ENCODE measurements around the gene PACSIN1. TPM values are rescaled to one million over a fixed set of nuclear protein-coding genes. Genes with fewer than 3 reads are reported as not detected.

The PACSIN1 gene
- total and polyA plus RNA-seq, 2 donors (not counting 3 experiments of a cell fraction or from before 2014, with no cell fraction given): 0.03 TPM; not detected in 1

- DNase-seq (ENCODE audit: low read depth, low spot score) (no peak), FAIRE-seq (no peak)
- Histone ChIP-seq H3K4me1 (ENCODE audit: control insufficient read depth, extremely low read depth, insufficient read depth, low read length) (no peaks in the 10 kb centered on the region), H3K9me1 (replicated peaks; ENCODE audit: control insufficient read depth, extremely low read depth, insufficient read depth, low read length) (no peaks in the 10 kb centered on the region), H3K4me3 (replicated peaks in 1 of 3; ENCODE audit: insufficient read depth in 1 of 3, low read depth in 1 of 3, low read length in 3 of 3) (no peak overlapping the region), H3K79me2 (ENCODE audit: control insufficient read depth, insufficient read depth, low read length) (no peaks in the 10 kb centered on the region), H3K4me2 (ENCODE audit: insufficient read depth, low read length) (no peak overlapping the region), H3K36me3 (ENCODE audit: control insufficient read depth in 2 of 2, extremely low read depth in 1 of 2, insufficient read depth in 2 of 2, low read length in 2 of 2) (no peaks in the 10 kb centered on the region), H3K27me3 (ENCODE audit: control insufficient read depth in 2 of 2, insufficient read depth in 2 of 2, low read length in 2 of 2) (no peaks in the 10 kb centered on the region), H3K27ac (ENCODE audit: insufficient read depth, low read depth, low read length) (no peak overlapping the region), H2AFZ (ENCODE audit: low read depth, low read length) (no peak overlapping the region), H3K9ac (replicated peaks; ENCODE audit: extremely low read depth, insufficient read depth, low read length) (no peak overlapping the region), H3K9me3 (replicated peaks; ENCODE audit: control insufficient read depth, insufficient read depth, low read length) (no peaks in the 10 kb centered on the region), H4K20me1 (replicated peaks; ENCODE audit: control insufficient read depth, extremely low read depth, insufficient read depth, low read length) (no peaks in the 10 kb centered on the region)
- ChIA-PET CTCF (no interaction called here), POLR2A (no interaction called here)
- intact Hi-C loops (cut with micrococcal nuclease) (no loop called here), dilution Hi-C loops (cut with MboI; ENCODE audit: extremely low pct_ligation_motif_present, low sequenced_read_pairs) (no loop called here)
- TF ChIP-seq MYC (IDR thresholded peaks at IDR 0.05; ENCODE audit: low read depth, low read length) (no peak), FOS (IDR thresholded peaks at IDR 0.05; ENCODE audit: borderline replicate concordance, insufficient read depth, low read length) (no peak), EZH2 (IDR thresholded peaks at IDR 0.05; ENCODE audit: borderline replicate concordance, low read depth, low read length, severe bottlenecking) (no peak), POLR2A (IDR thresholded peaks at IDR 0.05; ENCODE audit: low read depth, low read length) (no peak), JUN (IDR thresholded peaks at IDR 0.05; ENCODE audit: borderline replicate concordance, insufficient read depth, insufficient read length, low read depth) (no peak), POLR2AphosphoS5 (IDR thresholded peaks at IDR 0.05; ENCODE audit: insufficient read depth, low read depth, low read length) (no peak), GATA2 (IDR thresholded peaks at IDR 0.05; ENCODE audit: insufficient read depth, insufficient read length, low read depth, low read length) (no peak)
- TF ChIP-seq, protein P1, sequence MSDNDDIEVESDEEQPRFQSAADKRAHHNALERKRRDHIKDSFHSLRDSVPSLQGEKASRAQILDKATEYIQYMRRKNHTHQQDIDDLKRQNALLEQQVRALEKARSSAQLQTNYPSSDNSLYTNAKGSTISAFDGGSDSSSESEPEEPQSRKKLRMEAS (IDR thresholded peaks at IDR 0.05; ENCODE audit: insufficient read depth, insufficient read length): no peak
- TF ChIP-seq, protein P2, sequence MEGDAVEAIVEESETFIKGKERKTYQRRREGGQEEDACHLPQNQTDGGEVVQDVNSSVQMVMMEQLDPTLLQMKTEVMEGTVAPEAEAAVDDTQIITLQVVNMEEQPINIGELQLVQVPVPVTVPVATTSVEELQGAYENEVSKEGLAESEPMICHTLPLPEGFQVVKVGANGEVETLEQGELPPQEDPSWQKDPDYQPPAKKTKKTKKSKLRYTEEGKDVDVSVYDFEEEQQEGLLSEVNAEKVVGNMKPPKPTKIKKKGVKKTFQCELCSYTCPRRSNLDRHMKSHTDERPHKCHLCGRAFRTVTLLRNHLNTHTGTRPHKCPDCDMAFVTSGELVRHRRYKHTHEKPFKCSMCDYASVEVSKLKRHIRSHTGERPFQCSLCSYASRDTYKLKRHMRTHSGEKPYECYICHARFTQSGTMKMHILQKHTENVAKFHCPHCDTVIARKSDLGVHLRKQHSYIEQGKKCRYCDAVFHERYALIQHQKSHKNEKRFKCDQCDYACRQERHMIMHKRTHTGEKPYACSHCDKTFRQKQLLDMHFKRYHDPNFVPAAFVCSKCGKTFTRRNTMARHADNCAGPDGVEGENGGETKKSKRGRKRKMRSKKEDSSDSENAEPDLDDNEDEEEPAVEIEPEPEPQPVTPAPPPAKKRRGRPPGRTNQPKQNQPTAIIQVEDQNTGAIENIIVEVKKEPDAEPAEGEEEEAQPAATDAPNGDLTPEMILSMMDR (IDR thresholded peaks at IDR 0.05; ENCODE audit: extremely low read depth in 1 of 2, insufficient read depth in 1 of 2, low read depth in 1 of 2, low read length in 2 of 2): no peak
- no TSS peak for BruUV-seq (replicated peaks)
Observed at GRCh38 chr6:34487536-34487935, 21.7 kb downstream of the PACSIN1 start.

All from endothelial cell of umbilical vein (primary cell).